ENCODE measurements around the gene NPAS3. TPM values are rescaled to one million over a fixed set of nuclear protein-coding genes. Genes with fewer than 3 reads are reported as not detected.

NPAS3 gene
- total RNA-seq, 2 experiments from 2014 or later = not detected

DNA sequence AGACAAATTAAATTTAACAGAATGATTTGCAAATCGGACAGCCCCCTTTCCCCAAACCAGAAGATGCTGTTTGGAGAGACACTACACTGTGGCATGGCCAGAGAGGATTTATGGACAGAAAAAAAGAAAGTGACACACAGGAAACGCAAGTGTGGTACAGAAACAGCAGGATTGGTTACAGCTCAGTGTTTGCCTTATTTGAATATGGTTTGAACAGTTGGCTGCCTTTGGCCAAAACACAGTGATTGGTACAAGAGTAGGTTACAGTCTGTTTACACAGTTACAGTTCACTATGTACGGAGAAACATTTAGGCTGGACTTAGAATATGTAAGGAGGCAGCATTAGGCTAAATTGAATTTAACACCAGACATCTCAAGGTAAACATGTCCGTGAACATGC lies 335.3 kb downstream of the NPAS3 start:
- Mint-ChIP-seq H3K27ac (no peak overlapping the region), H3K4me3 (no peak overlapping the region), H3K36me3 (no peaks in the 10 kb centered on the region), H3K4me1 (ENCODE audit: low read depth) (no peaks in the 10 kb centered on the region), H3K9me3 (no peaks in the 10 kb centered on the region), H3K27me3 (no peaks in the 10 kb centered on the region)
- POLR2A ChIA-PET = no interaction called here
- intact Hi-C loops (cut with micrococcal nuclease) = no loop called here
- no peak for DNase-seq
- CTCF ChIA-PET = no interaction called here

DNA sequence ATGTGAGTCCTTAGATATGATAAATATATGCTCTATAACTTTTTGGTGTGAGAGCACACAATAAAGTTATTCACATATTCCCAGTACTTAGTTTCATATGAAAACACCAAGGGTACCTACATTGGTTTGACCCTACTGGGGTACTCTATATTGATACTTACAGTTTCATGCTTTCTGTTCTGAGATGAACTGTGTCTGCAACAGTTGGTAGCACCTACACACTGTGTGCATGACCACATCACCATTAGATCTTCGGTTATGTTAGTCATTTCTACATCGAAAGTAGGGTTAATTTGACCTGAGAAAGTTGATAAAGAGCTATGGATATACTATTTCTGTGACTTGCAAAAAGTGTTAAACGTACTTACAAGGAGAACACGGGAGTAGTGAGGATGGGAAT lies 337.2 kb downstream of the NPAS3 start:
- Mint-ChIP-seq H3K27me3 (no peaks in the 10 kb centered on the region), H3K4me3 (no peak overlapping the region), H3K4me1 (ENCODE audit: low read depth) (no peaks in the 10 kb centered on the region), H3K9me3 (no peaks in the 10 kb centered on the region), H3K27ac (no peak overlapping the region), H3K36me3 (no peaks in the 10 kb centered on the region)
- ChIA-PET POLR2A (no interaction called here), CTCF (no interaction called here)
- intact Hi-C loops (cut with micrococcal nuclease) = no loop called here
- DNase-seq = no peak

DNA sequence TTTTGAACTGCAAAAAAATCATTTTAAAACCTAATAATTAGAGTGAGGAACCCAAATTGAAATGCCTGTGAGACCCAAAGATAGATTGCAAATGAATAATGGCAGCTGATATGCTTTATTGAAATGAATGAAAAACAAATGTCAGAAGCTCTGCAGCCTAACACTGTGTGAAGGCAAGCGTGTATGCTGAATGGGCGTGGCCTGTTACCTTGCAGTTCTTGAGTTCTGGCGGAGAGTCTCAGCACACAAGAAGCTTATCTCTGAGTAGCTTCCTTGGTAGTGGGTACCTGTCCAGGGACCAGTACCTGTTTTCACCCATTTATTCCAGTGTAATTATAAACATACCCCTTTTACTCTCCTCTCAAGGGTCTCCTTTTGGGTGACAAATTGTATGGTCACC lies 341.2 kb downstream of the NPAS3 start:
- intact Hi-C loops (cut with micrococcal nuclease) = no loop called here
- Mint-ChIP-seq H3K27ac (no peak overlapping the region), H3K4me1 (ENCODE audit: low read depth) (no peaks in the 10 kb centered on the region), H3K27me3 (no peaks in the 10 kb centered on the region), H3K36me3 (no peaks in the 10 kb centered on the region), H3K4me3 (no peak overlapping the region), H3K9me3 (no peaks in the 10 kb centered on the region)
- ChIA-PET POLR2A (no interaction called here), CTCF (no interaction called here)
- no peak for DNase-seq

DNA sequence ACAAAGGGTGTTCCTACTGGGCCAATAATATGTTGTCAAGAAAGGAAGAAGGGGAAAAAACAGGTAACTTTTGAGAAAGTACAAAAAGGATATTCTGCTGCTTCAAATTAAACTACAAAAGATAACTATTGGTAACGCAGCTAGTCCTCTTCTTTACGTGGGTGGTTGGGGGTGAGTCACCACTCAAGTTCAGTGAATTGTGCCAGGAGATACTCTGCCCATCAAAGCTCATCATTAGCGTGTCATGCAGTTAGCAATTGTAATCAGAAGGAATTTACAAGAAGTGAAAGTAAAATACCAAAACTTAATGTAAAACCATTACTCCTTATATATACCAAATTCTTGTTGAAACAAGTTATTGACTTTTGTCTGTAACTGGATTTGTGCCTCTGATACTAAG lies 342.0 kb downstream of the NPAS3 start:
- H3K9me3 Mint-ChIP-seq = no peaks in the 10 kb centered on the region
- ChIA-PET POLR2A (no interaction called here), CTCF (no interaction called here)
- no peaks in the 10 kb centered on the region for H3K36me3 Mint-ChIP-seq
- no peak overlapping the region for H3K4me3 Mint-ChIP-seq
- DNase-seq = no peak
- H3K4me1 Mint-ChIP-seq (ENCODE audit: low read depth) = no peaks in the 10 kb centered on the region
- H3K27ac Mint-ChIP-seq = no peak overlapping the region
- H3K27me3 Mint-ChIP-seq = no peaks in the 10 kb centered on the region
- intact Hi-C loops (cut with micrococcal nuclease) = no loop called here

DNA sequence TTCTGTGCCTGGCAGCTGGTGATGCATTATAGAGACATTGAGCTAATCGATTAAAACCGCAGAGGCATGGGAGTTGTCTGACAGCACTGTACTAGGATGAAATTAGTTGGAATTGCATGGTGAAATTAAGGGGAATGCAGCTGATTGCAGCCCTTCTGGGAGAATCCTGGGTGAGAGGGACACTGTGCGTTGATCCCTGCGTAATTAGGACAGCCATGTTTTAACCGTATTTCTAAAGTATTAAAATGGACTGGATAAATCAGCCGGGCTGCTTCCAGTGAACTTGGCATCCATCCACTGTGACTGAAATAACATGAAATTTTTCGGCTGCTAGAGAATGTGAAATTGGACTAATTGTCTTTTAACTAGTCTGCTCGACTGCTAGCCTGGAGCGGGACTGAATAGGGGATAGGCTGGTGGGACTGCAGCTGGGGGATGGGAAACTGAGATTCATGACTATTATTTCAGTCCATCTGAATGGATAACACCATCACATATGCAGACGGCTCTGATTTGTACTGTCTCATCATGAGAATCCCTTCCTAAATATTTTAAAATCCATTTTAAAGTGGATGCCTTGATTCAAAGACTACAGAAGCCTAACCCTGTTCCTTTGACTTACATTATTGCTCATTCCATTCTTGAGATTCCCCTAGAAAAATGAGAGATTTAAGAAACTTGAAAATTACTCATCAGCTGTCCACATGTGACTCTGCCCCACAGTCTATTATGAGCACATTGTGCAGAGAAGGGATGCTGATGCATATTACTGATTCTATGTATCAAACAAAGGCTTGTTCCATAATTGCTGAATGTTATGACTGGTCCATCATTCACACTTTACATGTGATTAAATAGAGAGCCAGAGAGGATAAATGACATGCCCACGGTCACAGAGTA lies 343.9 kb downstream of the NPAS3 start:
- H3K27me3 Mint-ChIP-seq = no peaks in the 10 kb centered on the region
- H3K36me3 Mint-ChIP-seq = no peaks in the 10 kb centered on the region
- POLR2A ChIA-PET = no interaction called here
- CTCF ChIA-PET = no interaction called here
- no peak overlapping the region for H3K27ac Mint-ChIP-seq
- no peaks in the 10 kb centered on the region for H3K4me1 Mint-ChIP-seq (ENCODE audit: low read depth)
- H3K4me3 Mint-ChIP-seq = no peak overlapping the region
- no peak for DNase-seq
- intact Hi-C loops (cut with micrococcal nuclease) = no loop called here
- no peaks in the 10 kb centered on the region for H3K9me3 Mint-ChIP-seq

DNA sequence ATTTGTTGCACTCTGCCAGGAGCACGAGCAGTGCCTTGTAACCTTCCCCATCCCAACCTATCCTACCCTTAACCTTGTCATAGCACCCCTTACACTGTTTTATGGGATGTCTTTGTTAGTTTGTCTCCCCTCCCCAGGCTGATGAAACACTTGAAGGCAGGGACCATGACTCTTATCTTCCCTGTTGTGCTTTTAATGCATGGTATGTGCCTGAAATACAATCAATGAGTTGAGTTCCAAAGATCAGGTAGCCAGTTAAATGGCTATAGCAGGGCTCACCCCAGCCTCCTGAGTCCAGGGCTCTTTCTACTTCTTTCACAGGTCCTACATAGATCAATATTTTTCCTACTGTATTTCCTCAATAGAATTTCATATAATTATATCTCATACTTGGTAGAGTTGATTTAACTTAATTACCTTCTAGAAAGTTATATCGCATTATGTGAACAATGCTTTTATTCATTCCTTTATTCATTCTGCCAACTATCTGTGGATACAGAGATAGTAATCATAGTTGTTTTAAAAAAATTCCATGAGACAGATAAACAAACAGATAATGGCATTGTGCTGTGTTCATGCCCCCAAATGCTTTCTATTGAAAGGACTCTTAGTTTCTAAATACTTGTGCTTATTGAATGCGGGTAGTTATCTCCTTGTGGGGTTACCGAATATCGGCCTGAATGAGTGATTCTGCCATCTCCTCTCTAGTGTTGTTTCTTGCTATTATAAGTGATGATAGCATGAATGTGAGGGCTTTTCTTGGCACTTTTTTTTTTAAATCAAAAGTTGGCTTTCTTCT lies 347.4 kb downstream of the NPAS3 start:
- CTCF ChIA-PET = no interaction called here
- intact Hi-C loops (cut with micrococcal nuclease) = no loop called here
- no peaks in the 10 kb centered on the region for H3K4me1 Mint-ChIP-seq (ENCODE audit: low read depth)

DNA sequence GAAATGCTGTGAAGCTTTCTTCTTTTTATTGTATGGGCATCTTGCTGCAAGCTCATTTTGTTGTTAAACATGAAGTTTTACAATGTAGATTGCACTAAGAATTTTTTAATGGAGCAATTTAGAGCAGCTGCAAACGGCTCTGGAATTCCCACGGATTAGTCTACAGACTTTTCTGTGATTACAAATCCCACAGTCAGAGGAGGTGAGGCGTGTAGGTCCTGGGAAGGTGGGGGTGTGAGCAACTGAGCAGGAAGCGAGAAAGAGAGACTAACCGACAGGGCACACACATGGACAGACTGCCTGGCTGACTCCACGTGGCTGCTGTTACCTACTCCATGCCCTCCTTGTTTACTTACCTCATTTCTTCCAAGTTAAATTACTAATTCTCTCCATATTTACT lies 348.5 kb downstream of the NPAS3 start:
- Mint-ChIP-seq H3K4me3 (no peak overlapping the region), H3K4me1 (ENCODE audit: low read depth) (no peaks in the 10 kb centered on the region), H3K36me3 (no peaks in the 10 kb centered on the region), H3K27ac (no peak overlapping the region), H3K9me3 (no peaks in the 10 kb centered on the region), H3K27me3 (no peaks in the 10 kb centered on the region)
- intact Hi-C loops (cut with micrococcal nuclease) = no loop called here
- DNase-seq = no peak
- ChIA-PET POLR2A (no interaction called here), CTCF (no interaction called here)

More for the DNA sequence above, 347.4 kb downstream of the NPAS3 start:
- no peaks in the 10 kb centered on the region for H3K36me3 Mint-ChIP-seq
- POLR2A ChIA-PET = no interaction called here
- no peaks in the 10 kb centered on the region for H3K27me3 Mint-ChIP-seq
- H3K4me3 Mint-ChIP-seq = no peak overlapping the region
- DNase-seq = no peak
- no peak overlapping the region for H3K27ac Mint-ChIP-seq
- H3K9me3 Mint-ChIP-seq = no peaks in the 10 kb centered on the region

DNA sequence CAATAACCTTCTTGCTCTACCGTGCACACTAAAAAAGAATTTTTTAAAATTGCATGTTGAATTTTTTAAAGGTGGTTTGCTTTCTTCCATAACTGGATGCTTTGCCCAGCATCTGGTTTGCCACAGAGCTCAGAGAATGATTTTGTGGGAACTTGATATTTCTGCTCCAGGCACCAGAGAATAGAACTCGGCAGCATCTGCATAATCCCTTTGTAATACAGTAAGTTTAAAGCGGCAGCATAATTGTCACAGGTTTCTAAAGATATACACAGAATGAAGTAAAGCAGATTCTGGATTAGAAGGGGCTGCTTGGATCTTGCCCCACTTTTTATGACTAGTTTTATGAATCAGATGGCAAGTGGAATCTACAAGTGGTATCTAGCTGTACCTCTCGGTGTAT lies 352.0 kb downstream of the NPAS3 start:
- Mint-ChIP-seq H3K36me3 (no peaks in the 10 kb centered on the region), H3K27ac (no peak overlapping the region), H3K27me3 (no peaks in the 10 kb centered on the region), H3K4me1 (ENCODE audit: low read depth) (no peaks in the 10 kb centered on the region), H3K4me3 (no peak overlapping the region), H3K9me3 (no peaks in the 10 kb centered on the region)
- POLR2A ChIA-PET = no interaction called here
- intact Hi-C loops (cut with micrococcal nuclease) = no loop called here
- CTCF ChIA-PET = no interaction called here
- DNase-seq = no peak

DNA sequence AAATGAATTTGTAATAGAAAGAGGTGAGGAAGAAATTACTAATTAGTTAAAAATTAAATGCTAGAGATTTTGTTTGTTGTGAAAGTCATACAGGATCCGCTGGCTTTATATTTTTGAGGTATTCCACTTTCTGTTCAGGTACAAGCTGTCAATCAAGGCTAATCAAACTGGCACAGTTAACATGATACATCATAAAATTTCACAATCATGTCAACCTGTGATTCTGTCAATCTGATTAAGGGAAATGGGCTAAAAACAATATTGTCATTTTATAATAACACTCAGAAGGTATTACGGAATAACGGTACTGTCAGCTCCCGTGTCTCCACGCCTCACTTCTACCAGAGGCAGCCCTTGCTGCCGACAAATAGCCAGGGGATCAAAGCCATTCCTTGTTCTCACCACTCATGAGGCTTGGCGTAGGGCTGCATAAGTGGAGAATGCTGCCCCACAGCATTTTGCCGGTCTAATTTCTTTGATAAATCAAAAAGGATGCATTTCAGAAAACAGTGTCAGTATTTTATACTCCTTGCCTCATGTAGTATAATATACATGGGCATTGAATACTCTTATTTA lies 352.9 kb downstream of the NPAS3 start:
- Mint-ChIP-seq H3K4me1 (ENCODE audit: low read depth) (no peaks in the 10 kb centered on the region), H3K36me3 (no peaks in the 10 kb centered on the region), H3K27me3 (no peaks in the 10 kb centered on the region), H3K27ac (no peak overlapping the region), H3K9me3 (no peaks in the 10 kb centered on the region), H3K4me3 (no peak overlapping the region)
- ChIA-PET CTCF (no interaction called here), POLR2A (no interaction called here)
- intact Hi-C loops (cut with micrococcal nuclease) = no loop called here
- DNase-seq = no peak

DNA sequence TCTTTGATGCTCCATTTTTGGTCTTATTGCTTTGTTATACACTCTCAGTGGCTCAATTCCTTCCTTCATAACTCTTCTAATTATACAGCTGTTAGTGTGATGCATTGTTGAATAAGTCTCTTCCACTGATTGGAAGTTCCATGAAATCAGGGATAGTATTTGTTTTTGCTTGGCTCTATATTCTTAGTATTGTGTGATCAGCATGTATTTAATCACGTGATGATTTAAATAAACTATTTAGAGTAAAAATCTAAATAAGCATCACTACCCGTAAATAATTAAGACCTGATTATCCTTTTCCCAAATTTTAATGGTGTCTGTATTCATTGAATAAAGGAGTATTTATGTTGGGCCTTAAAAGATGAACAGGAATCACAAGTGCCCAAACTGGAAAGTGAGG lies 355.7 kb downstream of the NPAS3 start:
- DNase-seq = no peak
- CTCF ChIA-PET = no interaction called here
- Mint-ChIP-seq H3K36me3 (no peaks in the 10 kb centered on the region), H3K4me3 (no peak overlapping the region), H3K27ac (no peak overlapping the region), H3K27me3 (no peaks in the 10 kb centered on the region), H3K4me1 (ENCODE audit: low read depth) (no peaks in the 10 kb centered on the region), H3K9me3 (peaks cover 2% of the 10 kb centered on the region)
- POLR2A ChIA-PET = no interaction called here
- intact Hi-C loops (cut with micrococcal nuclease) = no loop called here

DNA sequence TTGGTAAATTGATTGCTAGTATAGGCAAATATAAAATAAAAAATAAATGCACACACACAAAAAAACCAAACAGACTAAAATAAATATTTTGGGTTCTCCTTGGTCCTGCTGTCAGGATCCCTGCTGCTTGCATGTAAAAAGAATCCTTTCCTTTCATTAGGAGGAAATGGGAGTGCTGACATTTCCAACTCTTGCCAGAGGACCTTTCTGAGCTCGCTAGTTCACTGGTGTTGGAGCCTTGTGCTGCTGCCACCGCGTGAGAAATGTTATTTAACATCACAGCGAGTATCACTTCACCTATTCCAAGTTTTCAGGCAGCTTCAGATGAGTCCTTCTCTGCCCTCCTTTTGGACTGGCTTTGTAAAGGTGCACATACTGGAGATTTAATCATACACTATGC lies 358.9 kb downstream of the NPAS3 start:
- DNase-seq = no peak
- ChIA-PET POLR2A (no interaction called here), CTCF (no interaction called here)
- intact Hi-C loops (cut with micrococcal nuclease) = no loop called here
- Mint-ChIP-seq H3K36me3 (no peaks in the 10 kb centered on the region), H3K4me1 (ENCODE audit: low read depth) (no peaks in the 10 kb centered on the region), H3K27ac (no peak overlapping the region), H3K9me3 (peaks cover 2% of the 10 kb centered on the region), H3K4me3 (no peak overlapping the region), H3K27me3 (no peaks in the 10 kb centered on the region)

DNA sequence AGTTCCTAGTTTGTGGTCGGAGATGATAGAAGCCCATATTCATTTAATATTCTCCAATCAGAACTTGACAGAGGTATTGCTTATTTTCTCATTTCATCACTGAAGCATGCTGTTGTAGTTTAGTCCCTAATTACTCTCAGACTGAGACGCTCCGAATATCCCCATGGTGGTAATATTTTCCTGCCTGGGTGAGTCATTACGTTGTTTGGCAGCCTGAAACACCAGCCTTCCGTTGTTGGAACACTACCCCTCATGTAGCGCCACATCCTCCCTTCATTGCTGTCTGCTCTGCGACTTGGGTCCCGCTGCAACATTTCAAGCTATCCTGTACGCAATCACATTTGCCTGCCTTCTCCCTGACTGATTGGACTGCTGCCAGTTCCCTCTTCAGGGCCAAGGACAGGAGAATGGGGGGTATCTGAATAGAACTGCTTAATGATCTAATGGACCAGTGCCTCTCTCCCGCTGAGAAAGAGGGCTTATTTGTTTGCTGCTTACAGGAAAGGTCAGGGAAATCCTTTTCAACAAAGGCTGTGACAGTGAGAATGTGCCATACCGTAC lies 369.1 kb downstream of the NPAS3 start:
- Mint-ChIP-seq H3K27me3 (peaks cover 2% of the 10 kb centered on the region), H3K4me3 (no peak overlapping the region), H3K36me3 (no peaks in the 10 kb centered on the region), H3K27ac (no peak overlapping the region), H3K4me1 (ENCODE audit: low read depth) (no peaks in the 10 kb centered on the region), H3K9me3 (no peaks in the 10 kb centered on the region)
- no peak for DNase-seq
- ChIA-PET POLR2A (no interaction called here), CTCF (no interaction called here)
- intact Hi-C loops (cut with micrococcal nuclease) = no loop called here

Measured in activated CD4-positive, alpha-beta memory T cell treated with anti-CD3 and anti-CD28 coated beads for 36 hours (primary cell).